Gastroesophageal sphincter (tissue), 4 donors: Measurements from ENCODE around the gene SLC9A4. TPM values are rescaled to one million over a fixed set of nuclear protein-coding genes. Genes with fewer than 3 reads are reported as not detected.

Experiments used
- ATAC-seq: fragments of 150-250 bp; one replicate; pipeline ENCODE4 v1.9.1; 2016; ENCODE audit warnings: mild to moderate bottlenecking, moderate library complexity
- H3K27ac ChIP-seq, 4 donors: fragments of 200-600 bp; sonication (generic) in 3 of 4; 1 replicate in 3 of 4; 2 replicates in 1 of 4; pipeline ENCODE4 v1.5.1; 2016 to 2019
- H3K27me3 ChIP-seq: fragments of 200-600 bp; sonication (generic); one replicate; pipeline ENCODE4 v1.5.1; 2019
- H3K36me3 ChIP-seq, 2 donors: fragments of 200-600 bp; sonication (generic); one replicate each; pipeline ENCODE4 v1.5.1; 2019; ENCODE audit warnings: control low read depth in 1 of 2
- H3K4me1 ChIP-seq, 3 donors: fragments of 200-600 bp; sonication (generic); 1 replicate in 2 of 3; 2 replicates in 1 of 3; pipeline ENCODE4 v1.5.1; 2016 to 2019; ENCODE audit warnings: control low read depth in 2 of 3
- H3K4me3 ChIP-seq, 2 donors: fragments of 200-600 bp; sonication (generic); one replicate each; pipeline ENCODE4 v1.5.1; 2019; ENCODE audit warnings: mild to moderate bottlenecking in 1 of 2, moderate library complexity in 1 of 2
- H3K9me3 ChIP-seq, 3 donors: fragments of 200-600 bp; sonication (generic); one replicate each; pipeline ENCODE4 v1.5.1; 2017 to 2019; ENCODE audit warnings: control low read depth in 2 of 3
- CTCF ChIP-seq, 4 experiments: fragments of 200-600 bp in 2 of 4; fragments of 450-650 bp in 2 of 4; sonication (generic) in 1 of 4; IDR thresholded peaks; one replicate each; pipeline ENCODE4 v1.5.1; 2017 to 2019; ENCODE audit warnings: antibody characterized with exemption in 4 of 4, mild to moderate bottlenecking in 2 of 4, moderate library complexity in 2 of 4
- EP300 ChIP-seq: sonication (generic); formaldehyde crosslinking; IDR thresholded peaks from one replicate; pipeline ENCODE4 v1.6.1; 2017; ENCODE audit warnings: antibody characterized with exemption, mild to moderate bottlenecking
- POLR2A ChIP-seq, 2 donors: fragments of 450-650 bp; IDR thresholded peaks; one replicate each; pipeline ENCODE4 v1.6.1; 2017; ENCODE audit warnings: antibody characterized with exemption in 2 of 2, mild to moderate bottlenecking in 2 of 2, moderate library complexity in 1 of 2
- POLR2AphosphoS5 ChIP-seq: sonication (generic); formaldehyde crosslinking; IDR thresholded peaks from one replicate; pipeline ENCODE4 v1.6.1; 2017; ENCODE audit warnings: antibody characterized with exemption
- WGBS, 2 donors: methylation state at CpG; one replicate each; pipeline ENCODE4 v1.1.5; 2018; ENCODE audit warnings: low coverage in 1 of 2; 5-methylcytosine and 5-hydroxymethylcytosine counted together
- total RNA-seq, 4 donors: library from RNA; depleted of rRNA; stranded (reverse); fragments of >200 nt; gene quantifications; one replicate each; pipeline ENCODE4 v1.1.0, GENCODE V29; 2016

The SLC9A4 gene
- total RNA-seq, 4 donors from 2014 or later: 0.22 TPM; not detected in 3

GRCh38 chr2:102439065-102439695 lies 33.8 kb upstream of the SLC9A4 start:
- ATAC-seq: no peak
- 42 to 63% methylated on average over 6 of the region's 6 CpGs for whole genome bisulfite sequencing, 2 donors
- no peak for TF ChIP-seq POLR2A (IDR thresholded peaks at IDR 0.05)
- TF ChIP-seq EP300: no peak
- no peak for TF ChIP-seq POLR2AphosphoS5
- TF ChIP-seq CTCF (IDR thresholded peaks at IDR 0.05): no peak

GRCh38 chr2:102442967-102443828 lies 29.8 kb upstream of the SLC9A4 start:
- Histone ChIP-seq H3K4me1 (no peaks in the 10 kb centered on the region), H3K36me3 (no peaks in the 10 kb centered on the region), H3K4me3 (no peak overlapping the region), H3K27me3 (peaks cover 6% of the 10 kb centered on the region), H3K27ac (no peak overlapping the region), H3K9me3 (no peaks in the 10 kb centered on the region)
- WGBS, 2 donors: 34 to 37% methylated on average over 12 to 13 of the region's 13 CpGs
- no peak for TF ChIP-seq EP300
- TF ChIP-seq CTCF (IDR thresholded peaks at IDR 0.05): peak; percentile 23 to 56 (median 43)
- no peak for ATAC-seq

More at GRCh38 chr2:102439065-102439695, 33.8 kb upstream of the SLC9A4 start:
- H3K4me3 ChIP-seq: no peak overlapping the region
- H3K27me3 ChIP-seq: peaks cover 6% of the 10 kb centered on the region
- no peak overlapping the region for H3K27ac ChIP-seq
- no peaks in the 10 kb centered on the region for H3K9me3 ChIP-seq
- H3K36me3 ChIP-seq: no peaks in the 10 kb centered on the region
- no peaks in the 10 kb centered on the region for H3K4me1 ChIP-seq

GRCh38 chr2:102444233-102444632 lies 28.8 kb upstream of the SLC9A4 start:
- Histone ChIP-seq H3K4me1 (no peaks in the 10 kb centered on the region), H3K4me3 (no peak overlapping the region), H3K9me3 (no peaks in the 10 kb centered on the region), H3K27me3 (peaks cover 6% of the 10 kb centered on the region), H3K27ac (no peak overlapping the region), H3K36me3 (no peaks in the 10 kb centered on the region)
- no peak for ATAC-seq
- no peak for TF ChIP-seq POLR2AphosphoS5
- no peak for TF ChIP-seq CTCF (IDR thresholded peaks at IDR 0.05)
- no peak for TF ChIP-seq POLR2A (IDR thresholded peaks at IDR 0.05)
- TF ChIP-seq EP300: no peak
- 60 to 83% methylated on average over 2 to 3 of the region's 3 CpGs for WGBS, 2 donors

- H3K36me3 ChIP-seq: no peaks in the 10 kb centered on the region
- no peaks in the 10 kb centered on the region for H3K4me1 ChIP-seq
- TF ChIP-seq CTCF (IDR thresholded peaks at IDR 0.05) (no peak), POLR2AphosphoS5 (no peak), POLR2A (IDR thresholded peaks at IDR 0.05) (no peak), EP300 (no peak)
- H3K27ac ChIP-seq: no peak overlapping the region
- no peak for ATAC-seq
- H3K4me3 ChIP-seq: no peak overlapping the region
- 83 to 89% methylated on average over 3 to 4 of the region's 9 CpGs for WGBS, 2 donors
- H3K9me3 ChIP-seq: no peaks in the 10 kb centered on the region
- no peaks in the 10 kb centered on the region for H3K27me3 ChIP-seq
Observed at GRCh38 chr2:102446936-102447335, 26.1 kb upstream of the SLC9A4 start.
